Hindlimb muscle (tissue), 1 donor: ENCODE results near the gene COQ8A. TPM values are rescaled to one million over a fixed set of nuclear protein-coding genes. Genes with fewer than 3 reads are reported as not detected.

ENCODE experiments used
- DNase-seq: peaks from one replicate; pipeline ENCODE4 v3.0.0-alpha.2; 2013
- polyA plus RNA-seq: library from polyadenylated mRNA; unstranded; fragments of 120-200 nt; gene quantifications from one replicate; pipeline ENCODE4 v1.2.1, GENCODE V29; 2013; ENCODE audit not compliant: insufficient read length

COQ8A gene
- polyA plus RNA-seq, 1 donor = 58.3 TPM

DNA sequence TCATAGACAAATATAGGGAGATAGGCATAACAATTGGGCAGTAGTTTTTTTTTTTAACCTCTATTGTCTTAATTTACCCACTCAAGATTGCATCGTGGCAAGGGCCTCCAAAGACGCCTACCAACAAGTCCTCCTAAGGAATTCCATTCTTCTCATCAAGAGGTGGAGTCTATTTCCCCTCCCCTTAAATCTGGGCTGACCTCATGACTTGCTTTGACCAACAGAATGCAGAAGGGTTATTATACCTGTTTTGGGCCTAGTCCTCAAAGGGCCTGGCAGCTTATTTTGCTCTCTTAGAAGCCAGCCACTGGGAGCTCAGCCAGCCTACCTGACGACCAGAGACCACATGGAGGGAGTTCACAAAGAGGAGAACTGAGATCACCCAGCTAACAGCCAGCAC is 92.3 kb downstream of the COQ8A start:
- peak; percentile 1 for DNase-seq

- no peak for DNase-seq
Measured at GRCh38 chr1:227033880-227034279, 93.8 kb downstream of the COQ8A start.

- DNase-seq = no peak
Measured at GRCh38 chr1:227035316-227035715, 95.2 kb downstream of the COQ8A start.

GRCh38 chr1:227037121-227037520 is 97.0 kb downstream of the COQ8A start:
- DNase-seq = no peak

Other genes starting within 250 kb of the COQ8A start
- 25.1 TPM for gene ITPKB, start 201.0 kb upstream of the COQ8A start, polyA plus RNA-seq
- gene PSEN2, start 69.7 kb upstream of the COQ8A start, polyA plus RNA-seq = 152 TPM